ENCODE data around the gene TIAM2.

The TIAM2 gene

DNA sequence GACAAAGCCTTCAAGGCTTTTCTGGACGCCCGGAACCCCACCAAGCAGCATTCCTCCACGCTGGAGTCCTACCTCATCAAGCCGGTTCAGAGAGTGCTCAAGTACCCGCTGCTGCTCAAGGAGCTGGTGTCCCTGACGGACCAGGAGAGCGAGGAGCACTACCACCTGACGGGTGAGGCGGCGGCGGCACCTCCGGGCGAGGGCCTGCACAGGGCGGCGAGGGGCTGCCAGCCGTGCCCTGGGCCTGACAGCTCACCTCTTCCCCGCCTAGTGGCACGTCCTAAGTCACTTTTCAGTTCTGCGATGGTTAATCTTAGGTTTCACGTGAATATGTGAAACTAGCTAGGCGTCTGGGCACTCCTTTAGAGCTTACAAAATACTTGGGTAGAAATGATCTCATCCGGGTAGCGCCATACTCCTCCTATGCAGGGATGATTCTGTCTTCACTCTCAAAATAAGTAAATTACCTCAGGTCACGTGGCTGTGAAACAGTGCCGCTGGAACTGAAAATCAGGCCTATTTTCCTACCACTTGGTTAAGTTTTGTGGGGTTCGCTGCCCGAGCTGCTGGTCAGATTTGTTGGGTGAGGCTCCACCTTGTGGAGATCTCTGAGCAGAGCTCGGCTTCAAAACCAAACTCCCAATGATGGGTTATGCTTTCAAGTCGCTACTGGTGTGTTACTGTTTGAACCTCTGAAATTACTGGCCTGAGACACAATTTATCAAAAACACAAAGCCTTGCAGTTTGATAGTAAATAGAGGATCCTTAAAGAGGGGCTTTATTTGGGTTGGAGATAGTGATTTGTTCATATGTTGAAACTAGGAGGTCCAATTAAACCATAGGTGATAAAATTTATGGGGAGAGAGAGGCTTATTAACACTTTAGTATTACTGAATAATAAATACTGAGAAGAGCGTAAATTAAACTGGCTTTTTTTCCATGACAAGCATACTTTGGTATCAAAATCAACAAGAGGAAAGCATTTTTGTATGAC lies 253.2 kb downstream of the TIAM2 start:
- no peak overlapping the region for H3K4me3 ChIP-seq (ENCODE audit: low read depth, low read length)
- TF ChIP-seq, protein P1, sequence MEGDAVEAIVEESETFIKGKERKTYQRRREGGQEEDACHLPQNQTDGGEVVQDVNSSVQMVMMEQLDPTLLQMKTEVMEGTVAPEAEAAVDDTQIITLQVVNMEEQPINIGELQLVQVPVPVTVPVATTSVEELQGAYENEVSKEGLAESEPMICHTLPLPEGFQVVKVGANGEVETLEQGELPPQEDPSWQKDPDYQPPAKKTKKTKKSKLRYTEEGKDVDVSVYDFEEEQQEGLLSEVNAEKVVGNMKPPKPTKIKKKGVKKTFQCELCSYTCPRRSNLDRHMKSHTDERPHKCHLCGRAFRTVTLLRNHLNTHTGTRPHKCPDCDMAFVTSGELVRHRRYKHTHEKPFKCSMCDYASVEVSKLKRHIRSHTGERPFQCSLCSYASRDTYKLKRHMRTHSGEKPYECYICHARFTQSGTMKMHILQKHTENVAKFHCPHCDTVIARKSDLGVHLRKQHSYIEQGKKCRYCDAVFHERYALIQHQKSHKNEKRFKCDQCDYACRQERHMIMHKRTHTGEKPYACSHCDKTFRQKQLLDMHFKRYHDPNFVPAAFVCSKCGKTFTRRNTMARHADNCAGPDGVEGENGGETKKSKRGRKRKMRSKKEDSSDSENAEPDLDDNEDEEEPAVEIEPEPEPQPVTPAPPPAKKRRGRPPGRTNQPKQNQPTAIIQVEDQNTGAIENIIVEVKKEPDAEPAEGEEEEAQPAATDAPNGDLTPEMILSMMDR (IDR thresholded peaks at IDR 0.05; ENCODE audit: low read depth, low read length, missing control alignments): peak; percentile 79
- DNase-seq (ENCODE audit: low read depth): peak; percentile 69

DNA sequence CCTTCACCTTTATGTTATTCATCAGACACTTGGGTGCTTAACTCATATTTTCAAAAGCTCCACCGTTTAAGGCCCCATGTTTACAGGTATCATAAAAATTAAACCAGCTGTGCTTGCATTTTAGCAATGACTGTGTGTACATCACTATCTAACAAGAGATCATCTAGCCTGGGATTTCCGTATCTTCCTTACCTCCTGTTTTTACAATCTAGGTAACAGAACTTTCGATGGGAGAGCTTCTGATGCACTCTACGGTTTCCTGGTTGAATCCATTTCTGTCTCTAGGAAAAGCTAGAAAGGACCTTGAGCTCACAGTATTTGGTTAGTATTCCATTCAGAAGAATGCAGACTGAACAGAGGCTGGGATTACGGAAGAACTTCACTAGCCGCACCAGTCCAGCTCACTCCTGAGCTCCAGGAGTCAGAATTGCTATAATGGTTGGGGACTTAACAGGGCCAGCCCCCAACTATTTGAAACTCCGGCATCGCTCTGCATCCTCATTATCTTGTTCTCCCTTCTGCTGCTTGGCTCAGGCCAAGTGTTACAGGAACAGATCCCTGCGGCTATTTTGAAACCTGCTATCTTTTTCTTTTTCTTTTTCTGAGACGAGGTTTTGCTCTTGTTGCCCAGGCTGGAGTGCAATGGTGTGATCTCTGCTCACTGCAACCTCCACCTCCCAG lies 255.7 kb downstream of the TIAM2 start:
- no peak for DNase-seq (ENCODE audit: low read depth)
- H3K4me3 ChIP-seq (ENCODE audit: low read depth, low read length): no peak overlapping the region
- TF ChIP-seq, protein P1 (IDR thresholded peaks at IDR 0.05; ENCODE audit: low read depth, low read length, missing control alignments): no peak

- TF ChIP-seq, protein P1 (IDR thresholded peaks at IDR 0.05; ENCODE audit: low read depth, low read length, missing control alignments): no peak
- no peak overlapping the region for H3K4me3 ChIP-seq (ENCODE audit: low read depth, low read length)
- no peak for DNase-seq (ENCODE audit: low read depth)
These were observed 257.5 kb downstream of the TIAM2 start for GRCh38 chr6:155252581-155252980.

DNA sequence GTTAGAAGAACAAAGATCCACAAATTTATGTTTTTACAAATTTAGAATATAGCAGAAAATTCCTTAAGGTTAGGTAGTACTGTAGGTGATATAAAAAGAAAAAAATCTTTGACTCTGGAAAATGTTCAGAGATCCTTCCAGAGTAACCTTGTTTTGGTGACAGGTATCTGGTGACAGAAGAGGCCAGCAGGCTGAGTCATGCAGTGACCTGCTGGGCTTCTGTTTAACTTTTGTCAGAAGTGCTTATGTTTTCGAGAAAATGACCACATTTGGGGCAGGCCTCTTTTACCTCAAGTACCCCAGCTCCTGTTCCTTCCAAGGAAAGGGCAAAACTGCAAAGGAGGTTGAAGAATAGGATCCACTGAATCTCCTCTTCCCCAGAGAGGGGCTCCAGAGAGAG lies 258.2 kb downstream of the TIAM2 start:
- H3K4me3 ChIP-seq (ENCODE audit: low read depth, low read length): no peak overlapping the region
- TF ChIP-seq, protein P1 (IDR thresholded peaks at IDR 0.05; ENCODE audit: low read depth, low read length, missing control alignments): no peak
- no peak for DNase-seq (ENCODE audit: low read depth)

DNA sequence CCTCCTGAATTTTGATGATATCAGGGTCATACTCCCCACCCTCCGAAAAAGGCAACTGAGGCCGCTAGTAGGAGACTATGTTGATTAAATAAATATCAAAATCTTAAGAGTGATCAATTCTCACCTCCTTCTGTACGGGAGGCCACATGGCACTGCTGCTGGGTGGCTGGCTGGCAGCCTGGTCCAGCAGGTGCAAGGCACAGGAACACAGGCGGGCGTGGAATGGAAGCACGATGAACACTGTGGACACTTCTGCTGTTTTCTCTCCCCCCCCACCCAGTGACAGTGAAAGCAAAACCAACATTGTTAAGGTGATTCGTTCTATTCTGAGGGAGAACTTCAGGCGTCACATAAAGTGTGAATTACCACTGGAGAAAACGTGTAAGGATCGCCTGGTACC lies 259.0 kb downstream of the TIAM2 start:
- no peak for DNase-seq (ENCODE audit: low read depth)
- TF ChIP-seq, protein P1 (IDR thresholded peaks at IDR 0.05; ENCODE audit: low read depth, low read length, missing control alignments): no peak
- no peak overlapping the region for H3K4me3 ChIP-seq (ENCODE audit: low read depth, low read length)

DNA sequence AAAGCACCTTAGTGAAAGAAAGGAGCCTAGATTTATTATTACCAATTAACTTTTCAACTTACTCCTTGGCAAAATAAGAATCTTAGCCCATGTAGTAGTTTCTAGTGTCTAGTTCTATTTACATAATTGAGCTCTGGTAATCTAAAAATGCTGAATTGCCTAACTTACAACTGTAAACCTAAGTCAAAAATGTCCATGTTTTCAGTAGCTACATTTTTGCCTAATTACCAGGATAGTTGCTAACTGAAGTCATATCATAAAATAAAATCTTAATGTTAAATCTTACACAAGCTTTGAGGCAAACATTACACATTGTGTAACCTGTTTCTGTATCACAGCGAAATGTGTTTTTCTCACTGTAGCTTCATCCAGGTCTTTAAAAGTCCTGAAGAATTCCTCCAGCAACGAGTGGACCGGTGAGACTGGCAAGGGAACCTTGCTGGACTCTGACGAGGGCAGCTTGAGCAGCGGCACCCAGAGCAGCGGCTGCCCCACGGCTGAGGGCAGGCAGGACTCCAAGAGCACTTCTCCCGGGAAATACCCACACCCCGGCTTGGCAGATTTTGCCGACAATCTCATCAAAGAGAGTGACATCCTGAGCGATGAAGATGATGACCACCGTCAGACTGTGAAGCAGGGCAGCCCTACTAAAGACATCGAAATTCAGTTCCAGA lies 261.1 kb downstream of the TIAM2 start:
- no peak for DNase-seq (ENCODE audit: low read depth)
- no peak overlapping the region for H3K4me3 ChIP-seq (ENCODE audit: low read depth, low read length)
- TF ChIP-seq, protein P1 (IDR thresholded peaks at IDR 0.05; ENCODE audit: low read depth, low read length, missing control alignments): no peak
